ENCODE measurements around the gene NFU1. TPM values are rescaled to one million over a fixed set of nuclear protein-coding genes. Genes with fewer than 3 reads are reported as not detected.
"Not testable (repeated sequence)": the region's sequence is repeated elsewhere in the genome, so short reads cannot be mapped to it uniquely, and the experiment has no call there.

NFU1 gene
- total RNA-seq, 2 experiments from 2014 or later = 16.1 to 16.4 TPM

DNA sequence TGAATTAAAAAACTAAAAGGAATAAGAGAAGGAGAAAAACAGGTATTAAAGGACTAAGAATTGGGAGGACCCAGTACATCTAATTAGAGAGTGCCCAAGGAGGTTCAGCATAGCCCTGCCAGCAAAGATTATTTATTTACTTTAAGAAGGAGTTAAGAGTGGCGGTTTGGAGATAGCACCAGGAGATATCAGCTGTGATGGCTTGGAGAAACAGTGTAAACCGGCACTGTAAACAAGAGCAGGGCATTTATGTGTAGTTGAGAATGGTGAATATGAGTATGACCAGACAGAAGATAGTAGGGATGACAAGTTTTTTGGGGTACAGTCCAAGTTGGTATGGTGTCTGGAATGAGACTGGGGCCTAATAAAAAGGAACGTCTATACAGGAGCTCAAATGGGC lies 6.4 kb upstream of the NFU1 start:
- H3K4me3 Mint-ChIP-seq, DNase-seq, H3K27me3 Mint-ChIP-seq, H3K27ac Mint-ChIP-seq, POLR2A ChIA-PET, H3K4me1 Mint-ChIP-seq: not testable (repeated sequence)
- Mint-ChIP-seq H3K9me3 (peaks cover 13% of the 10 kb centered on the region), H3K36me3 (ENCODE audit: low read depth) (peaks cover 20% of the 10 kb centered on the region)
- CTCF ChIA-PET = interaction anchor here (1.2 to 1.3 kb wide), 2 partner anchors 12 to 22 kb away, joined by 3 read pairs; no protein-coding TSS in a partner anchor

DNA sequence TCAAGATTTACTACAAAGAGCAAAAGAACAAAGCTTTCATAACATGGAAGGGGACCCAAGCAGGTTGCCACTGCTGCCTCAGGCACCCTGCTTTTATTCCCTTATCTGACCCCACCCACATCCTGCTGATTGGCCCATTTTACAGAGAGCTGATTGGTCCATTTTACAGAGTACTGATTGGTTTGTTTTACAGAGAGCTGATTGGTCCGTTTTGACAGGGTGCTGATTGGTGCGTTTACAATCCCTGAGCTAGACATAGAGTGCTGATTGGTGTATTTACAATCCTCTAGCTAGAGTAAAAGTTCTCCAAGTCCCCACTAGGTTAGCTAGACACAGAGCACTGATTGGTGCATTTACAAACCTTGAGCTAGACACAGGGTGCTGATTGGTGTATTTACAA lies 2.3 kb upstream of the NFU1 start:
- H3K27me3 Mint-ChIP-seq, POLR2A ChIA-PET, H3K27ac Mint-ChIP-seq, DNase-seq, H3K4me3 Mint-ChIP-seq: not testable (repeated sequence)
- Mint-ChIP-seq H3K36me3 (ENCODE audit: low read depth) (peaks cover 17% of the 10 kb centered on the region), H3K9me3 (peaks cover 13% of the 10 kb centered on the region), H3K4me1 (peaks cover 35% of the 10 kb centered on the region)
- CTCF ChIA-PET = interaction anchor here (0.6 kb wide), 1 partner anchor 56 kb away, joined by 3 read pairs; no protein-coding TSS in a partner anchor

DNA sequence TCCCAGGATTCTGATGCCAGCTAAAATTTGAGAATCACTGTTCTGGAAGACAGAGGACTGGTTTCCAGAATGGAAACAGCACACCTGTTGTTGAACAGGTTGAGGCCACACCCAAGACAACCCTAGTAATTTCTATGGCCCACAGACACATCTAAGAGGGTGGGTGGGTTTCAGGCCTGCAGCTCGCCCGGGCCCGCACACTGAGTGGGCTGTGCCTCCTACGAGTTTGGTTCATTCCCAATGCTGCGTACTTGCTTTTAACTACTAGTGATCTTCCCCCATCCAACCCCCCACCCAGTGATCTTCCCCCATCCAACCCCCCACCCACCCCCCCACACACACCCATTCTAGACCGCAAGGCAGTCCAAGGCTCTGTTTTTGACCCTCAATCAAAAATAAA lies 1.3 kb upstream of the NFU1 start:
- no peaks in the 10 kb centered on the region for H3K27me3 Mint-ChIP-seq
- DNase-seq = no peak
- peaks cover 17% of the 10 kb centered on the region for H3K36me3 Mint-ChIP-seq (ENCODE audit: low read depth)
- peaks cover 35% of the 10 kb centered on the region for H3K4me1 Mint-ChIP-seq
- POLR2A ChIA-PET = no interaction called here
- peaks cover 13% of the 10 kb centered on the region for H3K9me3 Mint-ChIP-seq
- peak overlapping the region; percentile 100 for H3K27ac Mint-ChIP-seq
- H3K4me3 Mint-ChIP-seq = no peak overlapping the region
- CTCF ChIA-PET = interaction anchor here (1.4 to 2.0 kb wide), 4 partner anchors 9 to 39 kb away, joined by 3 to 7 read pairs (median 4); no protein-coding TSS in a partner anchor

DNA sequence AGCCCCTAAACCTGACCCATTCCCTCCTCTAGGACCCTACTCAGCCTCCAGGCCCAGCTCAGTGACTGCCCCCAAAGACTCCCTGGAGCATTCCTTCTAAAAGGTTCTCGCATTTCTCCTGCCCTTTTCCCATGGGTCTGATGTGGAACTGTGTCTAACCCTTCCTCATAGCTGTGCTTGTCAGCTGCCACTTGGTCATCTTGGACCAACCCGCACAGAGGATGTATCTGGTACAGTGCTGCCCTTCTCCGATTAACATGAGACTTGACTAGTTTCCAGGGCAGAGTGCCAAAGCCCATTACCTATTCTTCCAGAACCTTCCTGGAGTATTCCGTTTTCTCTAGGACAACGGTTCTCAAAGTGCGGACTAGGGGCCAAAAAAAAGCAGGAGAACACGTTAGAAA lies 518 bp upstream of the NFU1 start:
- peak overlapping the region; percentile 100 for H3K27ac Mint-ChIP-seq
- H3K4me1 Mint-ChIP-seq = peaks cover 35% of the 10 kb centered on the region
- H3K27me3 Mint-ChIP-seq = no peaks in the 10 kb centered on the region
- ChIA-PET POLR2A (interaction anchor here (0.9 kb wide), 1 partner anchor 477 kb away, joined by 3 read pairs; the partner anchor contains the start of gene MXD1), CTCF (interaction anchor here (1.0 to 2.0 kb wide), 10 partner anchors 8 to 180 kb away, joined by 3 to 7 read pairs (median 4); no protein-coding TSS in a partner anchor)
- H3K36me3 Mint-ChIP-seq (ENCODE audit: low read depth) = peaks cover 17% of the 10 kb centered on the region
- no peak for DNase-seq
- H3K9me3 Mint-ChIP-seq = peaks cover 13% of the 10 kb centered on the region
- H3K4me3 Mint-ChIP-seq = peak overlapping the region; percentile 95

DNA sequence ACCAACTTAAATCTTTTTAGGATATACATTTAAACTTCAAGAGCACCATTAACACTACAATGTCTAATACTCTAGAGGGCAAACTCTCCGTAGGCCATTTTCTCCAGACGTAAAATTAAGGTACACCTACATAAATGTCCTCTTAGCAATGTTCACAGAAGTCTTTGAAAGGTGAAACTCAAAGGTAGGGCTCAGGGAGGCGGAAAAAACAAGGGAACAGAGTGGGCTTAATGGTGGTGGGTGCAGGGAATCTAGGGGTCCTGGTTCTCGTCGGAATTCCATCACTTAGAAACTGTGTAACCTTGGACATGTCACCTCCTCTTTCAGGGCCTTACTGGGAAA lies 668 bp downstream of the NFU1 start:
- DNase-seq = peak; percentile 11
- no peaks in the 10 kb centered on the region for H3K27me3 Mint-ChIP-seq
- H3K4me3 Mint-ChIP-seq = peak overlapping the region; percentile 95
- H3K36me3 Mint-ChIP-seq (ENCODE audit: low read depth) = peaks cover 17% of the 10 kb centered on the region
- ChIA-PET POLR2A (no interaction called here), CTCF (interaction anchor here (1.0 to 1.9 kb wide), 10 partner anchors 11 to 181 kb away, joined by 3 to 7 read pairs (median 4); no protein-coding TSS in a partner anchor)
- H3K9me3 Mint-ChIP-seq = peaks cover 13% of the 10 kb centered on the region
- H3K27ac Mint-ChIP-seq = peak overlapping the region; percentile 100
- H3K4me1 Mint-ChIP-seq = peaks cover 35% of the 10 kb centered on the region

DNA sequence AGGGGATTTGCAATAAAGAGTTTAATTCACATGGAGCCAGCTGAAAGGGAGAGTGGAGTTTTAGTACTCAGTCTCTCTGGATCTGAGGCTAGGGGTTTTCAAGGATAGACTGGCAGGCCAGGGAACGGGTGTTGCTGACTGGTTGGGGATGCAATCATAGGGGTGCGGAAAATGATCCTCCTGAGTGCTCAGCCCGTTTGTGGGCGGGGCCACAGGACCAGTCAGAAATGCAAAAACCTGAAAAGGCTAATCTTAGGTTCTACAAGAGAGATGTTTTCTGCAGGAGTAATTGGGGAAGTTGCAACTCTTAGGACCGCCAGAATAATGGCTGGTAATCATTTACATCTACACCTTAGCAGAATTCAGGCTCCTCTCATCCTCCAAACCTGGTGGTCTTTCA lies 2.5 kb downstream of the NFU1 start:
- peaks cover 9% of the 10 kb centered on the region for H3K9me3 Mint-ChIP-seq
- ChIA-PET POLR2A (no interaction called here), CTCF (no interaction called here)
- peaks cover 10% of the 10 kb centered on the region for H3K36me3 Mint-ChIP-seq (ENCODE audit: low read depth)
- no peaks in the 10 kb centered on the region for H3K27me3 Mint-ChIP-seq
- peaks cover 35% of the 10 kb centered on the region for H3K4me1 Mint-ChIP-seq
- H3K27ac Mint-ChIP-seq = no peak overlapping the region
- DNase-seq = no peak
- H3K4me3 Mint-ChIP-seq = peak overlapping the region; percentile 12

DNA sequence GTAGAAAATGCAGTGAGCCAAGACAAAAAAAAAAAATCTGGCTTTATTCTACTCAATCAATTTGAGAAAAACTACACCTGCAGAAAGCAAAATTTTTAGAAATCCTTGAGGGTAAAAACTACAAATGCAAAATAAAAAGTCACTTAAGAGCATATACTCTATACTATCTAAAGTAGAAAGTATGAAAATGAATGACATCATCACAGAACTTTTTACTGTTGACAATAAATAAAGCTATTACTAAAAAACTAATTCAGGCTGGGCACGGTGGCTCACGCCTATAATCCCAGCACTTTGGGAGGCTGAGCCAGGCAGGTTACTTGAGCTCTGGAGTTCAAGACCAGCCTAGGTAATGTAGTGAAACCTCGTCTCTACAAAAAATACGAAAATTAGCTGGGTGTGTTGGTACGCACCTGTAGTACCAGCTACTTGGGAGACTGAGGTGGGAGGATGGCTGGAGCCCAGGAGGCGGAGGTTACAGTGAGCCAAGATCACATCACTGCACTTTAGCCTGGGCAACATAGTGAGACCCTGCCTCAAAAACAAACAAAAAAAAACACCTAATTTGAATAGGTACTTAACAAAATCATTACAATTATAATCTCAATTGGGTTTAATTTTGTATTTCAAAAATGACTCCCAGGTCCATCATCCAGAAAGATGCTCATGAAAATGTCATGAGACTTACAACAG lies 7.6 kb downstream of the NFU1 start:
- Mint-ChIP-seq H3K4me3 (no peak overlapping the region), H3K4me1 (peaks cover 1% of the 10 kb centered on the region), H3K27ac (no peak overlapping the region), H3K27me3 (no peaks in the 10 kb centered on the region), H3K36me3 (ENCODE audit: low read depth) (no peaks in the 10 kb centered on the region), H3K9me3 (no peaks in the 10 kb centered on the region)
- no peak for DNase-seq
- CTCF ChIA-PET = interaction anchor here (0.7 to 1.1 kb wide), 2 partner anchors 8 to 9 kb away, joined by 3 read pairs; no protein-coding TSS in a partner anchor
- POLR2A ChIA-PET = no interaction called here

DNA sequence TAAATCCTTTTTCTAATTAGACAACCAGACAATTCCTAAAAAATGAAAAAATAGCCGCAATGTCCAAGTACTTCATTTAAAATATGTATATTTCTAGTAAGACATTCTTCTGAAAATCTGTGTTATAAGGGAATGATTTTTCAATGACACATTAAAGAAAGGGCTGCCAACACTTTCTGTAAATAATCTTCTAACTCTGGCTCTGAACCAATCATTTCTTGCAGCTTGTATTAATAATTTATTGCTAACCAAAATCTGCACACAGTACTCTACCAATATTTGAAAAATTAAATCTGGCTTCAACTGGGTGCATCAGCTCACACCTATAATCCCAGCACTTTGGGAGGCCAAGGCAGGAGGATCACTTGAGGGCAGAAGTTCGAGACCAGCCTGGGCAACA lies 8.3 kb downstream of the NFU1 start:
- no peak for DNase-seq
- H3K36me3 Mint-ChIP-seq (ENCODE audit: low read depth) = no peaks in the 10 kb centered on the region
- H3K27me3 Mint-ChIP-seq = no peaks in the 10 kb centered on the region
- ChIA-PET POLR2A (no interaction called here), CTCF (interaction anchor here (0.7 to 1.1 kb wide), 2 partner anchors 8 to 9 kb away, joined by 3 read pairs; no protein-coding TSS in a partner anchor)
- H3K9me3 Mint-ChIP-seq = no peaks in the 10 kb centered on the region
- no peaks in the 10 kb centered on the region for H3K4me1 Mint-ChIP-seq
- no peak overlapping the region for H3K4me3 Mint-ChIP-seq
- no peak overlapping the region for H3K27ac Mint-ChIP-seq

DNA sequence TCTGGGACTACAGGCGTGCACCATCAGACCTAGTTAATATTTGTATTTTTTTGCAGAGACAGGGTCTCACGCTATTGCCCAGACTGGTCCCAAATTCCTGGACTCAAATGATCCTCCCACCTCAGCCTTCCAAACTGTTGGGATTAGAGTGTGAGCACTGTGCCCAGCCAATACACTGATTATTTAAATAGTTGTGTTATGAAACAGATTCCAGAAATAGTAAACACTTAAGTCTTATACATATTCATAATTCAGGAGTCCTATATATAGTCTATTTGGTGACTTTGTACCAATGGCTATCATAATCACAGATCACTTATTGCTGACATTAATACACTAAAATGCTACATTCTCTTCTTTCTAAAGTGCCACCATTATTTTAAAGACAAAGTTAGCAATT lies 12.8 kb downstream of the NFU1 start:
- Mint-ChIP-seq H3K27ac (no peak overlapping the region), H3K27me3 (no peaks in the 10 kb centered on the region), H3K4me3 (no peak overlapping the region), H3K9me3 (no peaks in the 10 kb centered on the region), H3K36me3 (ENCODE audit: low read depth) (no peaks in the 10 kb centered on the region), H3K4me1 (no peaks in the 10 kb centered on the region)
- CTCF ChIA-PET = no interaction called here
- no peak for DNase-seq
- POLR2A ChIA-PET = no interaction called here

DNA sequence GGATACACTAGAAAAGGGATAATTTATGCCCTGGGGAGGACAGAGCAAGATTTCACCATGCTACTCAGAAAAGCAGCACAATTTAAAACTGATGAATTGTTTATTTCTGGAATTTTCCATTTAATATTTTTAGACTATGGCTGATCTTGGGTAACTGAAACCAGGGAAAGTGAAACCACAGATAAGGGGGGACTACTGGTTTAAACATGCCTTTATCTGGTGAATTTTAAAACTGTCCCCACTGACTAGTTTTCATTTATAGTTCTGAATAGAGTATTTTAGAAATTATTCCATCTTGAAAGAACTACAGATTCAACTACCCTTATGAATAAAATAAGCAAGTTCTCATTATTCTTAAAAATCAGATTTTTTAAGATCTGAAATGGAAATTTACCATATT lies 15.0 kb downstream of the NFU1 start:
- Mint-ChIP-seq H3K4me3 (no peak overlapping the region), H3K9me3 (no peaks in the 10 kb centered on the region), H3K4me1 (no peaks in the 10 kb centered on the region), H3K27me3 (no peaks in the 10 kb centered on the region), H3K36me3 (ENCODE audit: low read depth) (peaks cover 3% of the 10 kb centered on the region), H3K27ac (no peak overlapping the region)
- no peak for DNase-seq
- ChIA-PET CTCF (no interaction called here), POLR2A (no interaction called here)

DNA sequence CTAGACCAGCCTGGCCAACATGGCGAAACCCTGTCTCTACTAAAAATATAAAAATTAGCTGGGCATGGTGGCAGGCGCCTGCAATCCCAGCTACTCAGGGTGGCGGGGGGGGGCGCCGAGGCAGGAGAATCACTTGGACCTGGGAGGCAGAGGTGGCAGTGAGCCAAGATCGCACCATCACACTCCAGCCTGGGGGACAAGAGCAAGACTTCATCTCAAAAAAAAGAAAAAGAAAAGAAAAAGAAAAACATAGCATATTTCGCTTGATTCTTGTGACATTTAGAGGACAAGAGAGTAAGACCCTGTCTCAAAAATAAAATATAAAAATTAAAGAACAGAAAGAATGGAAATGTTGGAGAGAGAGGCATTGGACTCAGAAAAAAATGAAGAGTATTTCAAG lies 18.1 kb downstream of the NFU1 start:
- H3K4me1 Mint-ChIP-seq; H3K27ac Mint-ChIP-seq; DNase-seq; H3K27me3 Mint-ChIP-seq; H3K36me3 Mint-ChIP-seq (ENCODE audit: low read depth); H3K4me3 Mint-ChIP-seq; CTCF ChIA-PET; H3K9me3 Mint-ChIP-seq; POLR2A ChIA-PET: not testable (repeated sequence)

DNA sequence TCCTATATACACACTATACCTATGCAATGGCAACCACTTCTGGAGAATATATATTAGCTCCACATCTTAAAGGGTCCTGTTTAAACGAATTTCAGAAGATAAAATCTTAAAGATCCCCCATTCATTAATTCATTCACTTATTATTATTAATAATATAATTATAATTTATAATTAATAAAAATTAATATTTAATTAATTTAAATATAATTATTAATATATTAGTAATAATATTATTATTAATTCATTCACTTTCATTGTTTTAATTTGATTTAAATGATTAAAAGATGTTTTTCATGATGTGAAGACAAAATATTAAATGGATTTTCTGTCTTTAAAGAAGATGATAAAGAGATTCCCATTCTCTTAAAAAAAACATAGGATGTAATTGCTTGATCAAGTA lies 21.1 kb downstream of the NFU1 start:
- Mint-ChIP-seq H3K4me3 (no peak overlapping the region), H3K9me3 (no peaks in the 10 kb centered on the region), H3K27me3 (no peaks in the 10 kb centered on the region), H3K36me3 (ENCODE audit: low read depth) (peaks cover 6% of the 10 kb centered on the region), H3K27ac (no peak overlapping the region), H3K4me1 (peaks cover 2% of the 10 kb centered on the region)
- no peak for DNase-seq
- CTCF ChIA-PET = no interaction called here
- POLR2A ChIA-PET = no interaction called here

DNA sequence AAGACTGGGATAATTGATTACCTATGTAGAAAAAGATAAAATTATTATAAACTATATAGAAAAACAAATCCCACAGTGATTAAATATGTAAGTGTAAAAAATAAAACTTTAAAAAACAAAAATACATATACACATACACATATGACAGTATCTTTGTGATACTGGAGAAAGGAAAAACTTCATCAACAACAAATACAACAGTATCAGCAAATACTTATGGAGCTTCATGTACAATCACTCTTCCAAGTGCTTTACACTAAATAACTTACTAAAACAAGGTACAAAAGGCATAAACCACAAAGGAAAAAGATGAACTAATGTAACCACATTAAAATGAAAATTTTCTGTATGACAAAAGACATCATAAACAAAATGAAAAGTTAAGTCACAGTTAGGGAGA lies 26.1 kb downstream of the NFU1 start:
- DNase-seq = no peak
- POLR2A ChIA-PET = interaction anchor here (0.5 kb wide), 1 partner anchor 44 kb away, joined by 5 read pairs; no protein-coding TSS in a partner anchor
- H3K4me1 Mint-ChIP-seq = peaks cover 3% of the 10 kb centered on the region
- no peaks in the 10 kb centered on the region for H3K27me3 Mint-ChIP-seq
- H3K36me3 Mint-ChIP-seq (ENCODE audit: low read depth) = peaks cover 6% of the 10 kb centered on the region
- no peak overlapping the region for H3K4me3 Mint-ChIP-seq
- CTCF ChIA-PET = no interaction called here
- no peak overlapping the region for H3K27ac Mint-ChIP-seq
- no peaks in the 10 kb centered on the region for H3K9me3 Mint-ChIP-seq

DNA sequence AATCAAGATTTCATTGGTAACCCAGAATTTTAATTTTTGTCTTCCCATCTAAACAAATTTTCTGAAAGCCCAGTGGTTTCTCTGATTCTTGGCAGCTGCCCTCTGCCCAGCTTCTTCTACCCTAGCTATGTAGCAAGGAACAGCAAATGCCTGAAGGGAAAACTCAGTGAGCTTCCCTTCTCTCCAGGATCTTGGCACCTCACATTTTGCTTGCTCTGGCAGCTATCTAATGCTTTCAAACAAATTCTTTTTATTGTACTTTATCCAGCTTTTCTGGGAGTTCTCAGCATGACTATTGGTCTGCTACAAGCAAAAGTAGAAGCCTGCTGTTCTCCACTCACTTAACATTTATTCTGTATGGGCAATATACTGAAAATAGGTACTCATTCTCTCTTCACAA lies 31.9 kb downstream of the NFU1 start:
- no peaks in the 10 kb centered on the region for H3K27me3 Mint-ChIP-seq
- POLR2A ChIA-PET = no interaction called here
- CTCF ChIA-PET = no interaction called here

More for the DNA sequence above, 31.9 kb downstream of the NFU1 start:
- Mint-ChIP-seq H3K4me1 (no peaks in the 10 kb centered on the region), H3K36me3 (ENCODE audit: low read depth) (peaks cover 25% of the 10 kb centered on the region), H3K27ac (no peak overlapping the region), H3K9me3 (peaks cover 7% of the 10 kb centered on the region), H3K4me3 (no peak overlapping the region)
- no peak for DNase-seq
